HG03135 (cell line): ENCODE results near the gene EQTN.
"Not testable (repeated sequence)": the region's sequence is repeated elsewhere in the genome, so short reads cannot be mapped to it uniquely, and the experiment has no call there.

ENCODE experiments used
- ATAC-seq: cut with Tn5 transposase; IDR thresholded peaks from one replicate; pipeline ENCODE4 v1.9.1; 2021; ENCODE audit warnings: mild to moderate bottlenecking, moderate library complexity; ENCODE audit not compliant: unreplicated experiment

EQTN gene

GRCh38 chr9:27293996-27294395 is 3.0 kb downstream of the EQTN start:
- no peak for ATAC-seq

GRCh38 chr9:27292659-27293405 is 4.1 kb downstream of the EQTN start:
- ATAC-seq, result no peak

GRCh38 chr9:27291292-27291691 is 5.7 kb downstream of the EQTN start:
- ATAC-seq, result no peak

DNA sequence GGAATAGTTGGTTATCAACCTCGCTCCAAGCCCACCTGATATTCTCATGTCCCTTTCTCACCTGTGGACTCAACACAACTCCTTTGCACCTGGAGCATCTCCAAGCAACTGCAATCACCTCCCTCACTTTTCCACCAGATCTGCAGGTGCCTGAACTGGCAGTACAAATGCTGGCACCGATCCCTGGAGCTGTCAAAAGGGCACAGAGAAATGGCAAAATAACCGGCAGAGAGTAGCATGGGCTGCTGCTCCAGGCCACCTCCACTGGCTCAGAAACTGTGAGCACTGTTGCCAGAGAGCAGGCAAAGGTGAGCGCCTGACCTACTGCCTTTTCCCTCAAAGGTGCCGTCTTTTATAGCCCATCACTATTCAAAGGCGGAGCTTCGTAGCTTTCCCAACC is 14.7 kb downstream of the EQTN start:
- ATAC-seq, result no peak

- ATAC-seq, result no peak
Observed at GRCh38 chr9:27280860-27281259, 16.1 kb downstream of the EQTN start.

DNA sequence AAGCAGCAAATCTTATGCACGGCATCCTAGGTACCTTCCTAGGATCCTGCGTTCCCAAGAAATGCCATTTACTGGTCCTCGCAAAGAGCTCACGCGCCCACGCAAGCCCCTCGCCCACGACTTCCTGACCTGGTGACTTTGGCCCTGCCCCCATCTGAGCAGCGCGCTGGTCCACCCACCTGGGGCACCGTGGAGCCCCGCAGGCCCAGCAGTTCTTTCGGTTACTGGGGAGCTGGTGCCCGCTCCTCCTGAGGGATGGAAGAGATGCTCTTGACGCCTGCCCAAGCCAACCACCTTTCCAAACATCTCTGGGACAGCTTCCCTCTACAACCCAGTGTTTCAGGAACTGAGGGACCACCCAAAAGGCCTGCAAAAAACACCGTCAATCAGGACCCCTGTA is 16.7 kb downstream of the EQTN start:
- ATAC-seq, result no peak

GRCh38 chr9:27279611-27280010 is 17.3 kb downstream of the EQTN start:
- ATAC-seq, result no peak

- no peak for ATAC-seq
Observed at GRCh38 chr9:27278374-27278773, 18.6 kb downstream of the EQTN start.

DNA sequence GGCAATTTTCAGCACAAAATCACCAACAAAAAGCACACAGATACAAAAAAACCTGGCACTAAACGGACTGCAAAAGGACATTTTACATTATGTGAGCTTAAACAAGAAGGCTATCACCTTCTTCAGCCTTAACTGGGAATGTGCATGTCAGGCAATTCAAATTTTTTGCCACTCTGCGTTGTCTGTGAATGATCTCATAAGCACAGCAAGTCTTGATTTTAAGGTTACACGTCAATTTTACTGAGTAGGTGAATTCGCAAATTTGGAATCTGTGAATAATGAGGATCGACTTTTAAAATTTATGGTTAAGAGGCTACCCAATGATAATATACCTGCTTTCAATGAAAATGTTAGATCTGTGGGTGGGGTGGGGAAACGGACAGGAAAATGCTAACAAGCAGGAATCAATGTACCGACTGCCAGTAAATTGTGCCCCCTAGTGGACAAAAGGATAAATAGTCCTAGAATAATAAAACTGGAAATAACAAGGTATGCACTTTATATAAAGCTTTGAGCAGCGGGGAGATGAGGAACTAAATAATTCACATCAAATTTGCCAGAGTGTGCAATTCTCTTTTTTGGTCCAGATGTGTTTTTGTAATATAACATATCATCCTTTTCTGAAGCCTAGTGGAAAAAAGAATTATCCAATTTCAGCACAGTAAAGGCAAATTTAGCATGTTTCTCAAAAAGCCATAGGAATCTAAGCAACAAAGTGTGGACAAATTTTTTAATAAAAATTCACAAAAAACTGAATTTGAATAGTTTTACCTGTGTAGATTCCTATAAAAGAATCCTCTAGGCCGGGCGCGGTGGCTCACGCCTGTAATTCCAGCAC is 20.5 kb downstream of the EQTN start:
- no peak for ATAC-seq

DNA sequence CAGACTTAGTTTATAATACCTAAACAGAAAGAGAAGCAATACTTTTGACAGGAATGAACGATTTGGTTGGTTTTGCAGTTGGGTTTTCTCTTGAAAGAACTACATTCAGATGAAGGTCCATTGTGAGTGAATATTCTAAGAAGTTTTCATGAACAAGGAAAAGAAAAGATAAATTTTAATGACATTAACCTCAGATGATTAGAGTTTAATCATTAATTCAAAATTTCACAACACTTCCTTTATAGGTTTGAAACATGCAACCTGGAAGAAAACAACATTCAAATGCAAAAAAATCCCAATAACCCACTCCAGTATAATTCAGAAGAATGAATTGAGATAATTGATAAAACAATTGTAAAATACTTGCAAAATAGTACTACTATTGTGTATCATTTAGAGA is 23.8 kb downstream of the EQTN start:
- ATAC-seq, result no peak

DNA sequence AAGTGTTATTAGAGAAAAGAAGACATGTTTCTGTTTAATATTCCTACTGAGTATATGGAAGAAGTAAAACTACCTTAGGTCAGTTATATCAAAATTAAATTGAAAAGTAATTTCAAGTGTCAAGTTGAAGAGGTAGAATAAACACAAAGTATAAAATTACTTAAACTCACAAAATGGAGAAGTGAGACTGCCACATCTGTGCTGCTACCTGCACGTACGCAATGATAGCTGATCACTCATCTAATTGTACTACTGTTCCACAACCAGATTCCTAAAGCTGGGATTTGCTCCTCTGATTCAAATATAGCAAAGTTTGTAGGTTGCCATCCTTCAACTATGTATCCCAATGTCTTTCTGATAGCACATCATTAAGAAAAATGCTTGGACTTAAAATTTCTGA is 24.8 kb downstream of the EQTN start:
- no peak for ATAC-seq

GRCh38 chr9:27261517-27262211 is 35.3 kb downstream of the EQTN start:
- no peak for ATAC-seq

- ATAC-seq, result no peak
Observed at GRCh38 chr9:27260789-27261516, 36.0 kb downstream of the EQTN start.

DNA sequence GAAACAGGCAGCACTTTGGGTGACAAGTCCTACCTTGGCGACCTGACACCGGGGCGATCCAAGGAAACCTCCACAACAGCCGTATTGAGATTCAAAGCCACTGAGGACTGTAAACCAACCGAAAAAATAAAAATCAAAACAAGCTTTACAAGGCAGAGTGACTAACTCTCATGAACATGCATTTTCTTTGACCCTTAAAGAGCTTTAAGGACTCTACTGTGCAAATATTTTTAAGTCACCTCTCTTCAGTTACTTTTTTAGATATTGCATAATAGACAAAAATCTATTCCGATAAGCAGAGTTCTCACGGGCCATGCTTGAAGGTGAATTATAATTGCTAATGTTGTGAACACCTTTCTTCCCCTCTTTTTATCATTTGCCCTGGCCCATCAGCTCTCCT is 38.3 kb downstream of the EQTN start:
- ATAC-seq, result no peak

GRCh38 chr9:27248702-27249101 is 48.2 kb downstream of the EQTN start:
- ATAC-seq, result no peak

GRCh38 chr9:27247756-27248155 is 49.2 kb downstream of the EQTN start:
- peak; percentile 65 for ATAC-seq

DNA sequence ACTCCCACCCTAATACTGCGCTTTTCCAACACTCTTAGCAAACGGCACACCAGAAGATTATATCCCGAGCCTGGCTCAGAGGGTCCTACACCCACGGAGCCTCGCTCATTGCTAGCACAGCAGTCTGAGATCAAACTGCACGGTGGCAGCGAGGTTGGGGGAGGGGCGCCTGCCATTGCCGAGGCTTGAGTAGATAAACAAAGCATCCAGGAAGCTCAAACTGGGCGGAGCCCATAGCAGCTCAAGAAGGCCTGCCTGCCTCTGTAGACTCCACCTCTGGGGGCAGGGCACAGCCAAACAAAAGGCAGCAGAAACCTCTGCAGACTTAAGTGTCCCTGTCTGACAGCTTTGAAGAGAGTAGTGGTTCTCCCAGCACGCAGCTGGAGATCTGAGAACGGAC is 57.3 kb downstream of the EQTN start:
- ATAC-seq, result not testable (repeated sequence)
